CD14-positive monocyte (primary cell): ENCODE measurements around the gene L1TD1. TPM values are rescaled to one million over a fixed set of nuclear protein-coding genes. Genes with fewer than 3 reads are reported as not detected.

Experiments used
- DNase-seq, 3 donors: peaks; one replicate each; pipeline ENCODE4 v3.0.0-alpha.2; 2011 to 2022
- H2AFZ ChIP-seq: 2 replicates; pipeline ENCODE4 v1.6.0; 2012; ENCODE audit warnings: mild to moderate bottlenecking, low read depth, low read length, inconsistent platforms; ENCODE audit not compliant: insufficient read depth, poor library complexity, severe bottlenecking
- H3K27ac ChIP-seq, 2 donors: 1 replicate in 1 of 2; 2 replicates in 1 of 2; pipeline ENCODE4 v1.5.1; 2012 to 2013; ENCODE audit warnings: low read length in 2 of 2, control low read depth in 1 of 2, inconsistent platforms in 1 of 2, low read depth in 1 of 2, mild to moderate bottlenecking in 1 of 2
- H3K27me3 ChIP-seq, 2 donors: one replicate each; pipeline versions ENCODE4 v1.6.0 to v1.6.1; 2011 to 2013; ENCODE audit warnings: low read length in 2 of 2; ENCODE audit not compliant: control insufficient read depth in 2 of 2, insufficient read depth in 2 of 2
- H3K36me3 ChIP-seq, 2 donors: replicated peaks in 1 of 2; 1 replicate in 1 of 2; 2 replicates in 1 of 2; pipeline versions ENCODE4 v1.5.1 to v1.6.1; 2012 to 2013; ENCODE audit warnings: low read length in 2 of 2, control low read depth in 1 of 2, inconsistent platforms in 1 of 2, mild to moderate bottlenecking in 1 of 2; ENCODE audit not compliant: insufficient read depth in 2 of 2, control insufficient read depth in 1 of 2
- H3K4me1 ChIP-seq, 2 donors: 1 replicate in 1 of 2; 2 replicates in 1 of 2; pipeline versions ENCODE4 v1.5.1 to v1.6.1; 2012 to 2013; ENCODE audit warnings: low read length in 2 of 2, control low read depth in 1 of 2, inconsistent platforms in 1 of 2, mild to moderate bottlenecking in 1 of 2, moderate library complexity in 1 of 2; ENCODE audit not compliant: insufficient read depth in 2 of 2, control insufficient read depth in 1 of 2
- H3K4me2 ChIP-seq: replicated peaks from 2 replicates; pipeline ENCODE3; 2012; ENCODE audit warnings: low read length, moderate library complexity, mild to moderate bottlenecking; ENCODE audit not compliant: poor library complexity, severe bottlenecking; ENCODE audit errors: extremely low read depth
- H3K4me3 ChIP-seq, 3 experiments: fragments of 200-600 bp in 1 of 3; sonication (generic) in 1 of 3; replicated peaks in 1 of 3; 1 replicate in 2 of 3; 2 replicates in 1 of 3; pipeline ENCODE4 v1.5.1; 2011 to 2013; ENCODE audit warnings: low read length in 3 of 3, mild to moderate bottlenecking in 3 of 3, control low read depth in 2 of 3, low read depth in 2 of 3, inconsistent platforms in 1 of 3, moderate library complexity in 1 of 3
- H3K79me2 ChIP-seq: 2 replicates; pipeline ENCODE4 v1.6.0; 2012; ENCODE audit warnings: mild to moderate bottlenecking, control low read depth, inconsistent platforms, low read length, moderate library complexity; ENCODE audit not compliant: insufficient read depth
- H3K9ac ChIP-seq: 2 replicates; pipeline ENCODE4 v1.6.0; 2017; ENCODE audit warnings: low read length, mild to moderate bottlenecking; ENCODE audit not compliant: insufficient read depth, poor library complexity, severe bottlenecking
- H3K9me3 ChIP-seq, 2 donors: replicated peaks in 1 of 2; 1 replicate in 1 of 2; 2 replicates in 1 of 2; pipeline versions ENCODE4 v1.5.1 to v1.6.1; 2012 to 2013; ENCODE audit warnings: low read length in 2 of 2, control low read depth in 1 of 2; ENCODE audit not compliant: control insufficient read depth in 1 of 2, insufficient read depth in 1 of 2
- H4K20me1 ChIP-seq: 2 replicates; pipeline ENCODE4 v1.6.0; 2012; ENCODE audit warnings: mild to moderate bottlenecking, low read length, control low read depth, moderate library complexity; ENCODE audit not compliant: insufficient read depth
- H3K27ac Mint-ChIP-seq, 7 donors: one replicate each; pipeline ENCODE4 v1.8.0; 2020; ENCODE audit warnings: mild to moderate bottlenecking in 7 of 7, mixed read lengths in 7 of 7, moderate library complexity in 6 of 7, inconsistent platforms in 2 of 7
- H3K27me3 Mint-ChIP-seq, 3 donors: one replicate each; pipeline ENCODE4 v1.8.0; 2021 to 2022; ENCODE audit warnings: low read depth in 3 of 3, mild to moderate bottlenecking in 3 of 3, mixed read lengths in 3 of 3, moderate library complexity in 3 of 3, inconsistent platforms in 1 of 3
- H3K36me3 Mint-ChIP-seq, 2 donors: one replicate each; pipeline ENCODE4 v1.8.0; 2020; ENCODE audit warnings: mixed read lengths in 2 of 2, inconsistent platforms in 1 of 2, mild to moderate bottlenecking in 1 of 2
- H3K4me1 Mint-ChIP-seq: one replicate; pipeline ENCODE4 v1.8.0; 2020; ENCODE audit warnings: mild to moderate bottlenecking, mixed read lengths
- H3K4me3 Mint-ChIP-seq, 2 donors: one replicate each; pipeline ENCODE4 v1.8.0; 2020; ENCODE audit warnings: mild to moderate bottlenecking in 2 of 2, mixed read lengths in 2 of 2, moderate library complexity in 1 of 2
- H3K9me3 Mint-ChIP-seq, 7 donors: one replicate each; pipeline ENCODE4 v1.8.0; 2020 to 2022; ENCODE audit warnings: mixed read lengths in 7 of 7, mild to moderate bottlenecking in 6 of 7, moderate library complexity in 6 of 7, inconsistent platforms in 2 of 7
- CTCF ChIP-seq: fragments of 200-600 bp; IDR thresholded peaks from one replicate; pipeline ENCODE4 v1.8.0; 2022; ENCODE audit warnings: antibody characterized with exemption, mild to moderate bottlenecking
- WGBS: methylation state at CpG from one replicate; pipeline ENCODE4 v1.1.5; 2013; ENCODE audit warnings: missing lambda C conversion rate; ENCODE audit not compliant: insufficient coverage; 5-methylcytosine and 5-hydroxymethylcytosine counted together
- intact Hi-C, 2 donors: fragments of 100-400 bp; cut with micrococcal nuclease; formaldehyde crosslinking; loops; one replicate each; pipeline versions ENCODE4 v1.15.0 to v1.15.1; 2023
- polyA plus RNA-seq, 3 donors: library from polyadenylated mRNA; depleted of rRNA in 1 of 3; unstranded in 2 of 3; stranded (reverse) in 1 of 3; fragments of 300-500 nt in 2 of 3; fragments of >200 nt in 1 of 3; fragmentation: Illumina TruSeq in 2 of 3; gene quantifications; 1 replicate in 2 of 3; 2 replicates in 1 of 3; pipeline ENCODE4 v1.2.3, GENCODE V29; 2012 to 2021

The L1TD1 gene
- polyA plus RNA-seq, 3 donors, result 0.09 to 0.22 (median 0.12) TPM

GRCh38 chr1:62210960-62211359, 16.3 kb downstream of the L1TD1 start:
- H3K27me3 ChIP-seq, result no peaks in the 10 kb centered on the region
- no peaks in the 10 kb centered on the region for H4K20me1 ChIP-seq
- peaks cover 24% of the 10 kb centered on the region for H3K4me1 Mint-ChIP-seq
- no peak overlapping the region for H3K4me3 ChIP-seq
- no peak overlapping the region for H2AFZ ChIP-seq
- peaks cover 3 to 25% of the 10 kb centered on the region in 2 donors for H3K4me1 ChIP-seq
- peaks cover 0 to 5% (median 2%) of the 10 kb centered on the region in 3 donors for H3K27me3 Mint-ChIP-seq
- H3K9me3 ChIP-seq, result peaks cover 6 to 7% of the 10 kb centered on the region in 2 donors
- H3K27ac ChIP-seq, result peak overlapping the region in 1 of 2 donors; percentile 66
- H3K9me3 Mint-ChIP-seq, result peaks cover 13 to 39% (median 29%) of the 10 kb centered on the region in 7 donors
- peaks cover 0 to 3% of the 10 kb centered on the region in 2 donors for H3K36me3 Mint-ChIP-seq
- H3K4me3 Mint-ChIP-seq, result no peak overlapping the region
- H3K36me3 ChIP-seq, result no peaks in the 10 kb centered on the region
- no peak for DNase-seq
- intact Hi-C loops, result no loop called here
- WGBS, result no CpG with 5 or more reads among the region's 1 CpG
- no peak overlapping the region for H3K9ac ChIP-seq
- peak overlapping the region in 4 of 7 donors; percentile 73 to 89 (median 82) for H3K27ac Mint-ChIP-seq
- no peak for TF ChIP-seq CTCF
- H3K4me2 ChIP-seq, result no peak overlapping the region
- no peaks in the 10 kb centered on the region for H3K79me2 ChIP-seq

- Mint-ChIP-seq H3K27me3 (peaks cover 0 to 5% (median 2%) of the 10 kb centered on the region in 3 donors), H3K36me3 (peaks cover 0 to 2% of the 10 kb centered on the region in 2 donors), H3K9me3 (peaks cover 13 to 40% (median 27%) of the 10 kb centered on the region in 7 donors), H3K27ac (no peak overlapping the region), H3K4me1 (peaks cover 26% of the 10 kb centered on the region), H3K4me3 (no peak overlapping the region)
- 100% methylated on average over 1 of the region's 6 CpGs for WGBS
- Histone ChIP-seq H3K4me2 (no peak overlapping the region), H3K36me3 (no peaks in the 10 kb centered on the region), H3K9me3 (peaks cover 6 to 7% of the 10 kb centered on the region in 2 donors), H4K20me1 (no peaks in the 10 kb centered on the region), H2AFZ (no peak overlapping the region), H3K27me3 (no peaks in the 10 kb centered on the region), H3K4me3 (no peak overlapping the region), H3K27ac (no peak overlapping the region), H3K79me2 (no peaks in the 10 kb centered on the region), H3K4me1 (peaks cover 3 to 25% of the 10 kb centered on the region in 2 donors), H3K9ac (no peak overlapping the region)
- intact Hi-C loops, result no loop called here
- DNase-seq, result no peak
- no peak for TF ChIP-seq CTCF
Measured at GRCh38 chr1:62212411-62212810, 17.8 kb downstream of the L1TD1 start.
